ENCODE measurements around the gene CENPW. TPM values are rescaled to one million over a fixed set of nuclear protein-coding genes. Genes with fewer than 3 reads are reported as not detected.

CENPW gene
- total and polyA plus RNA-seq, 2 experiments from 2014 or later: 7.3 to 21.8 TPM

DNA sequence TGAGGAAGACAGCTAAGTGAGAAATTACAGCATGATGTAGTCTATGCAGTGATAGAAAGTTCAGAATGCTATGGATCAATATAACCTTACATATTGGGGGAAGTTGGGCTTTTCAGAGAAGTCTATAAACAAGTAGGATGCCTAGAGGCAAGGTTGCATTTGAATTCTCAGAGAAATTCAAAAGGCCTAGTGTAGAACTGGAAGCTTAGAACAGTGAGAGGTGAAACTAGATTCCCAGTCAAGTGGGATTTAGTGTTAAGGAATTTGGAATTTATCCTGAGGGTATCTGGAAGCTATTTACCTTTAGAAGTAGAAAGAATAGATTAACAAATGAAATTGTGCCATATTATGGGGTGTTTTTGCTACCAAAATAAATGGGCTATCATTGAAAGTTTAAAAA is 4.3 kb downstream of the CENPW start:
- H3K9me3 ChIP-seq (ENCODE audit: low read depth): no peaks in the 10 kb centered on the region
- no peak overlapping the region for H2AFZ ChIP-seq
- H3K4me1 ChIP-seq (ENCODE audit: insufficient read depth): no peaks in the 10 kb centered on the region
- TF ChIP-seq, protein P1, sequence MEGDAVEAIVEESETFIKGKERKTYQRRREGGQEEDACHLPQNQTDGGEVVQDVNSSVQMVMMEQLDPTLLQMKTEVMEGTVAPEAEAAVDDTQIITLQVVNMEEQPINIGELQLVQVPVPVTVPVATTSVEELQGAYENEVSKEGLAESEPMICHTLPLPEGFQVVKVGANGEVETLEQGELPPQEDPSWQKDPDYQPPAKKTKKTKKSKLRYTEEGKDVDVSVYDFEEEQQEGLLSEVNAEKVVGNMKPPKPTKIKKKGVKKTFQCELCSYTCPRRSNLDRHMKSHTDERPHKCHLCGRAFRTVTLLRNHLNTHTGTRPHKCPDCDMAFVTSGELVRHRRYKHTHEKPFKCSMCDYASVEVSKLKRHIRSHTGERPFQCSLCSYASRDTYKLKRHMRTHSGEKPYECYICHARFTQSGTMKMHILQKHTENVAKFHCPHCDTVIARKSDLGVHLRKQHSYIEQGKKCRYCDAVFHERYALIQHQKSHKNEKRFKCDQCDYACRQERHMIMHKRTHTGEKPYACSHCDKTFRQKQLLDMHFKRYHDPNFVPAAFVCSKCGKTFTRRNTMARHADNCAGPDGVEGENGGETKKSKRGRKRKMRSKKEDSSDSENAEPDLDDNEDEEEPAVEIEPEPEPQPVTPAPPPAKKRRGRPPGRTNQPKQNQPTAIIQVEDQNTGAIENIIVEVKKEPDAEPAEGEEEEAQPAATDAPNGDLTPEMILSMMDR (IDR thresholded peaks at IDR 0.05; ENCODE audit: poor library complexity): no peak
- H4K20me1 ChIP-seq (ENCODE audit: insufficient read depth, poor library complexity, severe bottlenecking): no peaks in the 10 kb centered on the region
- peaks cover 19% of the 10 kb centered on the region for H3K79me2 ChIP-seq
- no peaks in the 10 kb centered on the region for H3K27me3 ChIP-seq
- no peak overlapping the region for H3K4me2 ChIP-seq
- H3K27ac ChIP-seq: no peak overlapping the region
- no peak for DNase-seq (ENCODE audit: low spot score)
- no peak overlapping the region for H3K4me3 ChIP-seq
- no peaks in the 10 kb centered on the region for H3K9me2 ChIP-seq (replicated peaks; ENCODE audit: insufficient read depth)
- no peaks in the 10 kb centered on the region for H3K36me3 ChIP-seq (replicated peaks; ENCODE audit: insufficient read depth, low read depth)

GRCh38 chr6:126351960-126352359 is 12.0 kb downstream of the CENPW start:
- H3K4me1 ChIP-seq (ENCODE audit: insufficient read depth): no peaks in the 10 kb centered on the region
- H3K36me3 ChIP-seq (replicated peaks; ENCODE audit: insufficient read depth, low read depth): no peaks in the 10 kb centered on the region
- H3K9me3 ChIP-seq (ENCODE audit: low read depth): no peaks in the 10 kb centered on the region
- no peaks in the 10 kb centered on the region for H3K9me2 ChIP-seq (replicated peaks; ENCODE audit: insufficient read depth)
- no peaks in the 10 kb centered on the region for H4K20me1 ChIP-seq (ENCODE audit: insufficient read depth, poor library complexity, severe bottlenecking)
- TF ChIP-seq EZH2phosphoT487 (IDR thresholded peaks at IDR 0.05; ENCODE audit: low read depth, severe bottlenecking, unreplicated experiment) (no peak), EZH2 (IDR thresholded peaks at IDR 0.05; ENCODE audit: borderline replicate concordance) (no peak)
- TF ChIP-seq, protein P1 (IDR thresholded peaks at IDR 0.05; ENCODE audit: poor library complexity): no peak
- no peak overlapping the region for H2AFZ ChIP-seq
- H3K27ac ChIP-seq: no peak overlapping the region
- H3K27me3 ChIP-seq: no peaks in the 10 kb centered on the region
- H3K4me3 ChIP-seq: no peak overlapping the region
- no peak overlapping the region for H3K4me2 ChIP-seq
- 100% methylated on average over 1 of the region's 1 CpG for WGBS (ENCODE audit: low lambda C conversion rate, missing lambda C conversion rate)
- no peak for DNase-seq (ENCODE audit: low spot score)
- no peaks in the 10 kb centered on the region for H3K79me2 ChIP-seq

DNA sequence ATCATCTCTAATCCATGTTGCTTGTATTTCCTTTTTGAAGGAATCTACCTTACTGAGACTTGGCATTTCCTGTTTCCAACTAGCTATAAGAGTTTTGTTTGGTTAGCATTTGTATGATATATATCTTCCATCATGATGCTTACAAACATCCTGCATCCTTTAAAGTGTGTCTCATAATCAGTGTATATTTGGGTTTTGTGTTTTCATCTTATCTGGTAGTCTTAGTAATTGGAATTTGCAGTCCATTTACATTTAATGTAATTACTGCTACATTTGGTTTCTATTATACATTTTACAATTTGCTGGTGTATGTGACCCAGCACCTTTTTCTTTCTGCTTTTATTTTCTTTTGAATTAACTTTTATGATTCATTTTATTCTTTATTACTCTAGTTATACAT is 12.6 kb downstream of the CENPW start:
- H3K27me3 ChIP-seq: no peaks in the 10 kb centered on the region
- no peaks in the 10 kb centered on the region for H3K36me3 ChIP-seq (replicated peaks; ENCODE audit: insufficient read depth, low read depth)
- no peak overlapping the region for H3K4me3 ChIP-seq
- H3K4me2 ChIP-seq: no peak overlapping the region
- no peak overlapping the region for H2AFZ ChIP-seq
- no peak for TF ChIP-seq EZH2 (IDR thresholded peaks at IDR 0.05; ENCODE audit: borderline replicate concordance)
- TF ChIP-seq, protein P1 (IDR thresholded peaks at IDR 0.05; ENCODE audit: poor library complexity): no peak
- TF ChIP-seq EZH2phosphoT487 (IDR thresholded peaks at IDR 0.05; ENCODE audit: low read depth, severe bottlenecking, unreplicated experiment): no peak
- no peak overlapping the region for H3K27ac ChIP-seq
- no peaks in the 10 kb centered on the region for H4K20me1 ChIP-seq (ENCODE audit: insufficient read depth, poor library complexity, severe bottlenecking)
- no peak for DNase-seq (ENCODE audit: low spot score)
- H3K79me2 ChIP-seq: no peaks in the 10 kb centered on the region
- no peaks in the 10 kb centered on the region for H3K9me2 ChIP-seq (replicated peaks; ENCODE audit: insufficient read depth)
- H3K4me1 ChIP-seq (ENCODE audit: insufficient read depth): no peaks in the 10 kb centered on the region
- no peaks in the 10 kb centered on the region for H3K9me3 ChIP-seq (ENCODE audit: low read depth)

DNA sequence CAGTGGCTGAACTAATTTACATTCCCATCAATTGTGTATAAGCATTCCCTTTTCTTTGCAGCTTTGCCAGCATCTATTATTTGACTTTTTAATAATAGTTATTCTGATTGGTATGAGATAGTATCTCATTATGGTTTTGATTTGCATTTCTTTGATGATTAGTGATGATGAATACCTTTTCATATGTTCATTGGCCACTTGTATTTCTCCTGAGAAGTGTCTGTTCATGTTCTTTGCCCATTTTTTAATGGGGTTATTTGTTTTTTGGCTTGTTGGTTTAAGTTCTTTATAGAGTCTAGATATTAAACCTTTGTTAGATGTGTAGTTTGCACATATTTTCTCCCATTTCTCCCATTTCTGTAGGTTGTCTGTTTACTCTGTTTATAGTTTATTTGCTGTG is 16.6 kb downstream of the CENPW start:
- Histone ChIP-seq H3K79me2 (no peaks in the 10 kb centered on the region), H3K4me2 (no peak overlapping the region), H3K36me3 (replicated peaks; ENCODE audit: insufficient read depth, low read depth) (no peaks in the 10 kb centered on the region), H3K27me3 (no peaks in the 10 kb centered on the region), H3K9me3 (ENCODE audit: low read depth) (peaks cover 10% of the 10 kb centered on the region), H3K27ac (no peak overlapping the region), H3K9me2 (replicated peaks; ENCODE audit: insufficient read depth) (no peaks in the 10 kb centered on the region), H4K20me1 (ENCODE audit: insufficient read depth, poor library complexity, severe bottlenecking) (no peaks in the 10 kb centered on the region), H3K4me1 (ENCODE audit: insufficient read depth) (no peaks in the 10 kb centered on the region), H2AFZ (no peak overlapping the region), H3K4me3 (no peak overlapping the region)
- no peak for DNase-seq (ENCODE audit: low spot score)
- TF ChIP-seq EZH2 (IDR thresholded peaks at IDR 0.05; ENCODE audit: borderline replicate concordance): no peak
- TF ChIP-seq EZH2phosphoT487 (IDR thresholded peaks at IDR 0.05; ENCODE audit: low read depth, severe bottlenecking, unreplicated experiment): no peak
- TF ChIP-seq, protein P1 (IDR thresholded peaks at IDR 0.05; ENCODE audit: poor library complexity): no peak

All from hepatocyte (in vitro differentiated cells).